ENCODE results near the gene ACTL7A. TPM values are rescaled to one million over a fixed set of nuclear protein-coding genes. Genes with fewer than 3 reads are reported as not detected.
"Not testable (repeated sequence)": the region's sequence is repeated elsewhere in the genome, so short reads cannot be mapped to it uniquely, and the experiment has no call there.

Gene ACTL7A
- total RNA-seq, 4 donors from 2014 or later: 0.67 TPM; not detected in 3

- H3K4me1 ChIP-seq: peaks cover 0 to 6% of the 10 kb centered on the region in 2 donors
- 91 to 94% methylated on average over 3 of the region's 3 CpGs for whole genome bisulfite sequencing, 2 donors
- H3K4me3 ChIP-seq (replicated peaks in 1 of 3): no peak overlapping the region
- TF ChIP-seq POLR2A (IDR thresholded peaks at IDR 0.05) (no peak), CTCF (IDR thresholded peaks at IDR 0.05) (no peak)
- DNase-seq: no peak
- H3K9me3 ChIP-seq: no peaks in the 10 kb centered on the region
- intact Hi-C loops (cut with DNase I): no loop called here
- peaks cover 4 to 21% of the 10 kb centered on the region in 2 donors for H3K36me3 ChIP-seq
- H3K27me3 ChIP-seq: no peaks in the 10 kb centered on the region
- no peak overlapping the region for H3K27ac ChIP-seq
Observed at GRCh38 chr9:108884701-108885100, 22.6 kb downstream of the ACTL7A start.

- WGBS, 2 donors: 33 to 36% methylated on average over 1 of the region's 1 CpG
- no peaks in the 10 kb centered on the region for H3K9me3 ChIP-seq
- H3K27me3 ChIP-seq: no peaks in the 10 kb centered on the region
- peak; percentile 17 to 54 for DNase-seq
- H3K36me3 ChIP-seq: peaks cover 6 to 19% of the 10 kb centered on the region in 2 donors
- TF ChIP-seq POLR2A (IDR thresholded peaks at IDR 0.05) (no peak), CTCF (IDR thresholded peaks at IDR 0.05) (no peak)
- no peak overlapping the region for H3K4me3 ChIP-seq (replicated peaks in 1 of 3)
- peak overlapping the region in 2 of 3 donors; percentile 9 to 42 for H3K27ac ChIP-seq
- H3K4me1 ChIP-seq: peaks cover 0 to 6% of the 10 kb centered on the region in 2 donors
- intact Hi-C loops (cut with DNase I): no loop called here
Observed at GRCh38 chr9:108885643-108886348, 23.7 kb downstream of the ACTL7A start.

- H3K27ac ChIP-seq; intact Hi-C loops (cut with DNase I); H3K27me3 ChIP-seq; DNase-seq; H3K9me3 ChIP-seq; H3K4me1 ChIP-seq; H3K4me3 ChIP-seq (replicated peaks in 1 of 3): not testable (repeated sequence)
- peaks cover 16 to 27% of the 10 kb centered on the region in 2 donors for H3K36me3 ChIP-seq
- WGBS, 2 donors: 94 to 100% methylated on average over 3 of the region's 3 CpGs
Observed at GRCh38 chr9:108886594-108887271, 24.7 kb downstream of the ACTL7A start.

GRCh38 chr9:108889649-108890067 is 27.6 kb downstream of the ACTL7A start:
- H3K36me3 ChIP-seq: peaks cover 28 to 48% of the 10 kb centered on the region in 2 donors
- no peak overlapping the region for H3K27ac ChIP-seq
- no peak overlapping the region for H3K4me3 ChIP-seq (replicated peaks in 1 of 3)
- DNase-seq: no peak
- TF ChIP-seq CTCF (IDR thresholded peaks at IDR 0.05) (peak in 3 of 6 experiments; percentile 18 to 23 (median 19)), POLR2A (IDR thresholded peaks at IDR 0.05) (no peak)
- H3K9me3 ChIP-seq: no peaks in the 10 kb centered on the region
- intact Hi-C loops (cut with DNase I): no loop called here
- WGBS, 2 donors: 94 to 96% methylated on average over 4 of the region's 4 CpGs
- peaks cover 0 to 6% of the 10 kb centered on the region in 2 donors for H3K4me1 ChIP-seq
- no peaks in the 10 kb centered on the region for H3K27me3 ChIP-seq

- Histone ChIP-seq H3K4me3 (replicated peaks in 1 of 3) (no peak overlapping the region), H3K36me3 (peaks cover 56 to 65% of the 10 kb centered on the region in 2 donors), H3K4me1 (no peaks in the 10 kb centered on the region), H3K27ac (no peak overlapping the region), H3K9me3 (no peaks in the 10 kb centered on the region), H3K27me3 (no peaks in the 10 kb centered on the region)
- intact Hi-C loops (cut with DNase I): no loop called here
- WGBS, 2 donors: 94 to 95% methylated on average over 4 of the region's 4 CpGs
- no peak for DNase-seq
- no peak for TF ChIP-seq CTCF (IDR thresholded peaks at IDR 0.05)
- TF ChIP-seq POLR2A (IDR thresholded peaks at IDR 0.05): no peak
Observed at GRCh38 chr9:108894225-108894997, 32.3 kb downstream of the ACTL7A start.

All from thyroid gland (tissue), 4 donors.